ENCODE measurements around the gene NPAS3. TPM values are rescaled to one million over a fixed set of nuclear protein-coding genes. Genes with fewer than 3 reads are reported as not detected.

The NPAS3 gene
- total RNA-seq, 1 experiment from 2014 or later = 0.36 TPM

DNA sequence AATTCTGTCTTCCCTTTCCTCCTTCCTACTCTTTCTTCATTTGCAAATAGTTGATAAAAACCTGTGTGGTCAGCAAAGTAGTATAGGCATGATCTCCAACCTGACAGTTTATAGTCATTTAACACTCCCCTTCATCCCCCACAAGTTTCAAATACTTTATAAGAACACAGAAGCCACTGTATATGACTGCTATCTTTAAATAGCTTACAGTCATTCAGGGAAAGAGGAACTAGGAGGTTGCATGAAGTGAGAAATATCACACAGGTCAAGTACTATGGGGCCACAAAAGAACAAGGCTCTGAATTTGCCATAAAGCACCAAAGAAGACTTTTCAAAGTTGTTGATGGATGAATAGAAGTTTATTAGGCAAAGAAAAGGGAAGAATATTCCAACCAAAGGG is 431.3 kb downstream of the NPAS3 start:
- 0 out of 2 replicates have a peak, but pooled peaks cover 4% of the 10 kb centered on the region for H3K27me3 ChIP-seq (ENCODE audit: low read length)
- no peaks in the 10 kb centered on the region for H3K79me2 ChIP-seq (ENCODE audit: low read length)
- no peaks in the 10 kb centered on the region for H3K4me1 ChIP-seq (ENCODE audit: insufficient read depth, low read length)
- H3K9me2 ChIP-seq (replicated peaks; ENCODE audit: low read length) = no peaks in the 10 kb centered on the region
- intact Hi-C loops (cut with micrococcal nuclease) = no loop called here
- H3K27ac ChIP-seq (ENCODE audit: low read length) = no peak overlapping the region
- no peak overlapping the region for H3K4me2 ChIP-seq (ENCODE audit: low read length)
- TF ChIP-seq EZH2phosphoT487 (IDR thresholded peaks at IDR 0.05; ENCODE audit: borderline replicate concordance, low read length) = no peak
- TF ChIP-seq, protein P1, sequence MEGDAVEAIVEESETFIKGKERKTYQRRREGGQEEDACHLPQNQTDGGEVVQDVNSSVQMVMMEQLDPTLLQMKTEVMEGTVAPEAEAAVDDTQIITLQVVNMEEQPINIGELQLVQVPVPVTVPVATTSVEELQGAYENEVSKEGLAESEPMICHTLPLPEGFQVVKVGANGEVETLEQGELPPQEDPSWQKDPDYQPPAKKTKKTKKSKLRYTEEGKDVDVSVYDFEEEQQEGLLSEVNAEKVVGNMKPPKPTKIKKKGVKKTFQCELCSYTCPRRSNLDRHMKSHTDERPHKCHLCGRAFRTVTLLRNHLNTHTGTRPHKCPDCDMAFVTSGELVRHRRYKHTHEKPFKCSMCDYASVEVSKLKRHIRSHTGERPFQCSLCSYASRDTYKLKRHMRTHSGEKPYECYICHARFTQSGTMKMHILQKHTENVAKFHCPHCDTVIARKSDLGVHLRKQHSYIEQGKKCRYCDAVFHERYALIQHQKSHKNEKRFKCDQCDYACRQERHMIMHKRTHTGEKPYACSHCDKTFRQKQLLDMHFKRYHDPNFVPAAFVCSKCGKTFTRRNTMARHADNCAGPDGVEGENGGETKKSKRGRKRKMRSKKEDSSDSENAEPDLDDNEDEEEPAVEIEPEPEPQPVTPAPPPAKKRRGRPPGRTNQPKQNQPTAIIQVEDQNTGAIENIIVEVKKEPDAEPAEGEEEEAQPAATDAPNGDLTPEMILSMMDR (conservative IDR thresholded peaks at IDR 0.05; ENCODE audit: low read depth, low read length) = no peak
- no peak for TF ChIP-seq EZH2 (IDR thresholded peaks at IDR 0.05; ENCODE audit: low read length, unreplicated experiment)
- no peak overlapping the region for H3K4me3 ChIP-seq (ENCODE audit: low read length)
- H3K36me3 ChIP-seq (ENCODE audit: low read depth, low read length) = no peaks in the 10 kb centered on the region
- ATAC-seq = no peak
- H3K9ac ChIP-seq (ENCODE audit: low read length) = no peak overlapping the region
- no peak overlapping the region for H2AFZ ChIP-seq (ENCODE audit: low read length)
- ChIA-PET CTCF (no interaction called here), POLR2A (ENCODE audit: unreplicated experiment) (no interaction called here)
- no TSS peak for BruUV-seq (replicated peaks)
- no peaks in the 10 kb centered on the region for H3K9me3 ChIP-seq (ENCODE audit: low read length)
- no peaks in the 10 kb centered on the region for H4K20me1 ChIP-seq (ENCODE audit: low read length)
- no peaks in the 10 kb centered on the region for H3F3A ChIP-seq (ENCODE audit: low read length, unreplicated experiment)
- no peak for DNase-seq

DNA sequence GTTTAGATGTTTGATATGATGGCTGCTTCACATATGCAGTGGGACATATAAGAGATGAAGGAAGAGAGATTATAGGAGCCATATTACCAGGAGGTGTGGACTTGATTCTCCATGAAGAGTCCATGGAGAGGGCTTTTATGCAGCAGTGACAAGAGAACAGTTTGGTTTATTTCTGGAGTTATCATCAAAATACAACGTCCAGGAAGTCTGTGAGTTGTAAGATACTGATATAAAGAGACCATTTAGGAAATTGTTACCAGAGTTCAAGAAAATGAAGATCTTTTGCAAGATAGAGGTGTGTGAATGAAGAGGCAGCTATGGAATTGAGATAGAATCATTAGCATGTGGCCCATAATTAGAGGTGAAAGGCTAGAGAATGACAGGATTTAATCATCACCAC is 431.7 kb downstream of the NPAS3 start:
- no peak for DNase-seq
- H3K4me2 ChIP-seq (ENCODE audit: low read length) = no peak overlapping the region
- ChIA-PET CTCF (no interaction called here), POLR2A (ENCODE audit: unreplicated experiment) (no interaction called here)
- H3K27ac ChIP-seq (ENCODE audit: low read length) = no peak overlapping the region
- no peak overlapping the region for H3K4me3 ChIP-seq (ENCODE audit: low read length)
- H3K27me3 ChIP-seq (ENCODE audit: low read length) = 0 out of 2 replicates have a peak, but pooled peaks cover 4% of the 10 kb centered on the region
- H3K36me3 ChIP-seq (ENCODE audit: low read depth, low read length) = no peaks in the 10 kb centered on the region
- H4K20me1 ChIP-seq (ENCODE audit: low read length) = no peaks in the 10 kb centered on the region
- H3K79me2 ChIP-seq (ENCODE audit: low read length) = no peaks in the 10 kb centered on the region
- H3K9me3 ChIP-seq (ENCODE audit: low read length) = no peaks in the 10 kb centered on the region
- ATAC-seq = no peak
- no peaks in the 10 kb centered on the region for H3K4me1 ChIP-seq (ENCODE audit: insufficient read depth, low read length)
- H2AFZ ChIP-seq (ENCODE audit: low read length) = no peak overlapping the region
- no peaks in the 10 kb centered on the region for H3K9me2 ChIP-seq (replicated peaks; ENCODE audit: low read length)
- intact Hi-C loops (cut with micrococcal nuclease) = no loop called here
- no TSS peak for BruUV-seq (replicated peaks)
- H3K9ac ChIP-seq (ENCODE audit: low read length) = no peak overlapping the region
- TF ChIP-seq EZH2phosphoT487 (IDR thresholded peaks at IDR 0.05; ENCODE audit: borderline replicate concordance, low read length) = no peak
- H3F3A ChIP-seq (ENCODE audit: low read length, unreplicated experiment) = no peaks in the 10 kb centered on the region

DNA sequence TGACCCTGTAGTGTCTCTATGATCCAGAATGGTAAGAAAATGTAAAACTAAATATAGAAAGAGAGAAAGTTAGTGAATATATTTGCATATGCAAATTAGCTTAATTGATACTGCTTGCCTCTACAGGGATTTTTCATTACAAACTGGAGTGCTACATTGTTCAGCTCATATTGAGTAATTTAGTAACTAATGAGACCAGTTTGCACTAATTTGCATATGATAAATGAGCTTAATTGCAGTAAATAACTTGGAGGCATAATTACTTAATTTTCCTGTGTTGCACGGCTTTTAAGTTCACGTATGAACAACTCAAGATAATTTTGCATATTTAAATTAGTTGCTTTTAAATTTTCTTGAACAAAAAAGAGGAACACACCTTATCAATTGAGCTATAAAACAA is 436.5 kb downstream of the NPAS3 start:
- no peak overlapping the region for H3K9ac ChIP-seq (ENCODE audit: low read length)
- no peak overlapping the region for H3K27ac ChIP-seq (ENCODE audit: low read length)
- H3K79me2 ChIP-seq (ENCODE audit: low read length) = no peaks in the 10 kb centered on the region
- CTCF ChIA-PET = interaction anchor here (0.7 kb wide), 1 partner anchor 109 kb away, joined by 4 read pairs; no protein-coding TSS in a partner anchor
- H3K9me3 ChIP-seq (ENCODE audit: low read length) = no peaks in the 10 kb centered on the region
- H3K27me3 ChIP-seq (ENCODE audit: low read length) = no peaks in the 10 kb centered on the region
- DNase-seq (no peak), ATAC-seq (no peak)
- H3K4me1 ChIP-seq (ENCODE audit: insufficient read depth, low read length) = no peaks in the 10 kb centered on the region
- H3K4me3 ChIP-seq (ENCODE audit: low read length) = no peak overlapping the region
- TF ChIP-seq, protein P1 (conservative IDR thresholded peaks at IDR 0.05; ENCODE audit: low read depth, low read length) = no peak
- intact Hi-C loops (cut with micrococcal nuclease) = no loop called here
- H2AFZ ChIP-seq (ENCODE audit: low read length) = no peak overlapping the region
- no peaks in the 10 kb centered on the region for H3K36me3 ChIP-seq (ENCODE audit: low read depth, low read length)
- POLR2A ChIA-PET (ENCODE audit: unreplicated experiment) = interaction anchor here (0.6 kb wide), 1 partner anchor 410 kb away, joined by 7 read pairs; no protein-coding TSS in a partner anchor
- H4K20me1 ChIP-seq (ENCODE audit: low read length) = no peaks in the 10 kb centered on the region
- H3K9me2 ChIP-seq (replicated peaks; ENCODE audit: low read length) = no peaks in the 10 kb centered on the region
- no TSS peak for BruUV-seq (replicated peaks)
- no peaks in the 10 kb centered on the region for H3F3A ChIP-seq (ENCODE audit: low read length, unreplicated experiment)
- no peak overlapping the region for H3K4me2 ChIP-seq (ENCODE audit: low read length)

Data from PC-3 (cell line).